Activated T-cell treated with anti-CD3 and anti-CD28 coated beads for 1 hour (primary cell): Measurements from ENCODE around the gene IGF1.

ENCODE experiments used
- DNase-seq: peaks from one replicate; pipeline ENCODE4 v3.0.0-alpha.2; 2020; ENCODE audit warnings: low read depth

Gene IGF1

GRCh38 chr12:102426599-102427542 is 53.5 kb downstream of the IGF1 start:
- DNase-seq = no peak

DNA sequence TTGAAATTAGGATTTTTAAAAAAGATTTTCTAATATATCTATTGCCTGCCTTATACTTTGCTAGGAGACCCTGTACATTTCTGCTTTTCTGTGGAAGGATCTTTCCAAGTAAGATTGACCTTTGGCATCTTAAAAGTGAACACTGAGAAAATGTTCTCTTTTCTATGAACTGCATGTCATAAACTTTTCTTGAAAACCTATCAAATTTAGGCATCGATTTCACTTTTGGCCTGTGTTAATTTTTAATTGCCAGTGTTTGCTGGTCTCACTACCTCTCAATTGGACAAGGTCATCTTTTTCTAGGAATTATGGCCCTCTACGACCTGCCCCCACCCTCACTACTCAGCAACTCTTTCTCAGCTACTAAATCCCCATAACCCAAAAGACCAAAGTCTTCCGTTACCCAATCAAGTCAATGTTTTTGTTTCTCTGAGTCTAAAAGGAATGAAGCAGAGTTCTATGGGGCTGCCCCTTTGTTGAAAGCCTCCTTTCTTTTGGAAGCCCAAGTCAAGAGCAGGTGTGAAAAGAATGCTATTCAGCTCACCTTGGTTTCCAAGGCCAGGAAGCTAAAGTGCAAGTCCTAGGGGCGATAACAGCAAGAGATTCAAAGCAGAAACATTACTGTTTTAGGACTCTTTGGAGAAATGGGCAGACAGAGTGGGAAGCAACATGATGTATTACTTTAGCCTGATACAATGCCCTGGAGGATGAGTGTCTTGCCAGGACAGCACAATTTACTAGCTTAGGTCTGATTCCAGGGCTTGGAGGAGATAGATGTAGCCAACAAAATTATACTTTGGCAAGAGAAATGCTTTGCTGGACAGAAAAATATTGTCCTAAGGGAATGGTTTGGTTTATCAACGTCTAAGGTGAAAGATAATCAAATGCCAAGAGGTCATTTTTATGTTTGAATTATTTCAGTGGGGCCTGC is 55.0 kb downstream of the IGF1 start:
- no peak for DNase-seq

DNA sequence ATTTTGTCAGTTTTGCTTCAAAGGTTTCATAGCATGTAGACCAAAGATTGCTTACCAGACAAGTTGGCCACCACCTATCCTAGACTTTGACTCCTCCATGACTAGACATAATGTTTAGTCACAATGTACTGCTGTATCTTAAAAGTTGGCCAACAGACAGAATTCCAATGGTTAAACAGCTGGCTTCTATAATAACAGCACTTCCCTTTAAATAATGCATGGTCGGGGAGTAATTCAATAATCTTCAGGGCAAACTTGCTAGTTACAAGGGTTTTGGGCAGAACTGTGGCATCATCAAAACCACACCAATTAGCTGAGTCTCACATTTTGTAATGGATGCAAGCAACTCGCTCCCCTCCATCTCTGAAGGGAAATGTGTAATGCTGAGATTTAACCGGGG is 56.9 kb downstream of the IGF1 start:
- DNase-seq = no peak

DNA sequence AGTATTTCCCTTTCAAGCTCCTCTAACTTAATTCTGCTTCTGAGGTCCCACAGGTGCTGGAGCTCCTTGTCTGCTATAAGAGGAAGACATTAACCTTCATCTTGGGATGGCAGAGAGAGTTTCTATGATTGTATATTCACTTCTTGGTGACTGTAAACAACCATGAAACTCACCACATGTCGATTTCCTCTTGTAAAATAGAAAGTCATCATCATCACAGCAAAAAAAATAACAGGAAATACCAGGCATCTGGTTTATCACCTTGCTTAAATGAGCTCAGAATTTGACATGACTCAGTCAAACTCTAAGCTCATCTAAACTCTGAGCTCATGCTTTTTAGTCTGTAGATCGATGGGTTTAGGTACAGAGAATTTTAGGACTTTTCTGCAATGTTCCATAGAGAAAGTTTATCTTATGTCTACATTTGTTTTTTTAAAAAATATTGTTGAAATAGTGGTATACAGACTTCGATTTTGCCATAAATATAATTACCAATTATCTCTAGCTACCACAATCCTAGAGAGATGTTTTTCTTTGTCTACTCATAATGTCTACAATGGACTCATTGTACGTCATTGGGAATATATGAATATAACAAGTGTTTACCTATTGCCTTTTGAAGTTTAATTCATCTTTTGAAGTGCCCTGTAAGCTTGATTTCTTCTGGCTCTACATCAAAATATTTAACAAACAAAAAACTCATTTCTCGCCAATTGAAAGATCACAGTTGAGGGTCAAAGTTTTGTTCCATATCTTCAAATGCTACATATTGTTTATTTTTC is 58.4 kb downstream of the IGF1 start:
- no peak for DNase-seq

DNA sequence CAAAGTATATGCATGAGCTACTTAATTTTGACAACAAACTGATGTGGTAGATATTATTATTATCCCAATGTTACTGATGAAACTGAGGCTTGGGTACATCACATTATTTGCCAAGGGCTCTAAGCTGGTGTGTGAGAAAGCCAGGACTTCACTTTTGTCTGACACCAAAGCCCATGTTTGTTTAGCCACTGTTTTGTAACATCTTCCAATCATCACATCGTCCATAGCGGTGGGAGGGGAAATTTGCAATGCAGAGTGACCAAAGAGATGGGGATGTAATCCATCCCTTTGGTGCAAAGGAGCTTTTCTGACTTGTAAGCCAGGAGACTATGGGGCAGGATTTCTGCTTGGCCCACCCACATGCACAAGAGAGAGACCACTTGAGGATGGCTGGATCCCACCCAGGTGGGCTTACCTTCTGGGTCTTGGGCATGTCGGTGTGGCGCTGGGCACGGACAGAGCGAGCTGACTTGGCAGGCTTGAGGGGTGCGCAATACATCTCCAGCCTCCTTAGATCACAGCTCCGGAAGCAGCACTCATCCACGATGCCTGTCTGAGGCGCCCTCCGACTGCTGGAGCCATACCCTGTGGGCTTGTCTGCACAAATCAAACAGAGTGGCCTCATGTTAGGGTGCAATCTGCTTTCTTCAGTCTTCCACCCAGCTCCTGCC is 61.1 kb downstream of the IGF1 start:
- DNase-seq = no peak

DNA sequence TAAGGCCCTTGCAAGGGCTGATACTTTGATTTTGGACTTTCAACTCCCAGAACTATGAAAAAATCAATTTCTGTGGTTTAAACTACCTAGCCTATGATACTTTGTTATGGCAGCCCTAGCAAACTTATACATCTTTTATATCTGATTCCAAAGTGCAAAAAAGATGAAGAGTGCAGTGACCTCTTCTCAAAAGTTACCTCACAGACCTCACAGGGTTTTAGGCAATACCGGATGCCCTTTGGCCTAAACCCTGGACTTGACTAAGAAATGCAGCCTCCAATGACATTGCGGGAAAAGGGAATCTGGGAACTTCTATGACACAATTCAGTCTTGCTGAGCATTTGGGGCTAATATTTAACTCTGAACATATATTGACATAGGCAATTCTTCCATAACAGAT is 63.3 kb downstream of the IGF1 start:
- DNase-seq = no peak

DNA sequence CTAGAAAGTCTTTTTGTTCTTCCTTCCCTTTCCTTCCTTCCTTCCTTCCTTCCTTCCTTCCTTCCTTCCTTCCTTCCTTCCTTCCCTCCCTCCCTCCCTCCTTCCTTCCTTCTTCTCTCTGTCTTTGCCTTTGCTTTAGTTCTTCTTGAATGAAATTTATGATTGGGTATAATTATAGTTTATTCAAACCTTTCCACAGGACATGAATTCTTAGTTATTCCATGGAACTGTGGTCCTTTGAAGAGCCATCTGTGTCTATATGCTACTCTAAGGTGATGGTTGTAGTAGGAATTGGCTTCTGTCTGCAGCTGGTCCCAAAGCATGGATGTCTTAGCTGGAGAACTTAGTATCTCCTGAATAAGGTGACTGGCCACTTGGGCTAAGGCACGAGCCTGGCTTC is 64.8 kb downstream of the IGF1 start:
- no peak for DNase-seq

GRCh38 chr12:102413396-102413795 is 67.0 kb downstream of the IGF1 start:
- DNase-seq = no peak

GRCh38 chr12:102410511-102410910 is 69.9 kb downstream of the IGF1 start:
- DNase-seq = no peak

- no peak for DNase-seq
Measured at GRCh38 chr12:102408487-102409297, 71.7 kb downstream of the IGF1 start.

GRCh38 chr12:102407776-102408486 is 72.4 kb downstream of the IGF1 start:
- no peak for DNase-seq

DNA sequence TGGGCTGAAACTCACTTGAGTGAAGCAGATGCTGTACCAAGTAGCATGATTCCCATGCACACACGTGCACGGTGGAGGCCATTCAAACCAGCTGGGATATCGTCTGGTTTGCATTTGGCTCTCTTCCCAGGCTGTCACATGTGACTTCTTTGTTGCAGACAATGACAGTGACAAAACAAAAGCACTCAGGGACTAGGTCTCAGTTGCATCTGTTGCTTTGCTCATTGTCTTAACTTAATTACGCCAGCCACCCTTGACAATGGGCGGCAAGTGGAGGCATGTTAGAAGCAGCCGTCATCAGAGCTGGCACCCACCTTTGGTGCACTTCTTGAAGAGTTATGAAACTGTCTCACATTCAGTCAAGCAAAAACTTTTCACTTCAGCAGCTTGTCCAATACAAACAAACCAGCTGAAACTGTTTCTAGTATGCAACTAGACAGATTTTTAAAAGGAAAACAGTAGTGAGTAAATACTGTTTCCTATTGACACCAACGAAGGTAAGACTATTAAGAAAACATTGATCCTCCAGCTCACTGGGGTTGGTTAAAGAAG is 74.3 kb downstream of the IGF1 start:
- no peak for DNase-seq

DNA sequence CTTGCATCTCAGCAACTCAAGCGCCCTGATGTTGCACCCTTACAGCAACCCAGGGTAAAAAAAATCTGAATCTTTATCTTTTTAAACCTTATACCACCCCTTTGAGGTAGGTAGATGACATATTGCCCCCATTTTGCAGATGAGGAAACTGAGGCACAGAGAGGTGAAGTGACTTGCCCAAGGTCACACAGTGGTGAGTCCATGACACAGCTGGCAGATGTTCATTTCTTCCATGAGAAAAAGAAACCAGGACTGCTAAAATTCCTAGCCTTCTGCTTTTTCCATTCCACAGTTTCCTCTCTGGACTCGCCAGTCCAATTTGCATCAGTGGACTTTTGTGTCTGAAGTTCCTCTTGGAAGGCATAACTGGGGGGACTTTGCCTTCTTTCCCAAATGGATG is 79.3 kb downstream of the IGF1 start:
- no peak for DNase-seq

DNA sequence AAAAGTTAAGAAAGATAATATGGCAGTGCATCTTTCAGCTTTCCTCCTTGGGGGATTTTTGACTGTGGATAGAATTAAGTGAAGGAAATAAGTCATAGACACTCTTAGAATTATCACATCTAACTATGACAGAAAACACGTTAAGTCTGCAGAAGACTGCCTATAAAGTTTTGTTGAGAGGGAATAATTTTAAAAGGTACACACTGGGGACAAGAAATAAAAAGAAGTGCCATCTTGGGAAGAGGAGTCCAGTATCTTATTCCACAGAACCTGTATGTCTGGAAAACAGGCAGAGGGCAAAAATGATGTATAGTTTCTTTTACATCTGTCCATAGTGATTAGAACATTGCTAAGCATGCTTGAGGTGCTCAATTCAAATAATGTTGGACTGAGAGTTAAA is 80.7 kb downstream of the IGF1 start:
- DNase-seq = no peak

DNA sequence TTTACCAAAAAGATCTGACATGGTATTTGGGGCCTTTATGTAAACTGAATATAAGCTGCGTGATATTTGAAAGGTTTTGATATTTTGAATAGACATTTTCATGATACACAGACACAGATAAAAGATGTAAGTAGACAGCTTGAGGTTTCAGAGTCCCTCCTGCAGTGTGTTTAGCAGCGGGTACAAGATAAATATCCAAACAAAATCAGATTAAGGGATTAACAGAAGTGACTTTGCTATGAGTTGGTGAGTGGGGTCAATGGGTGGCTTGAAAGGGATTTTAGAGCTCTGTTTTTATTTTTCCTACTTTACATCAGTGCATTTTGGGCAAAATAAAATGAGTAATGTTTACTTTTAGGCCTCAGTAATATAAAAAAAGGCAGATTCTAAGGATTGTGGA is 84.1 kb downstream of the IGF1 start:
- no peak for DNase-seq

DNA sequence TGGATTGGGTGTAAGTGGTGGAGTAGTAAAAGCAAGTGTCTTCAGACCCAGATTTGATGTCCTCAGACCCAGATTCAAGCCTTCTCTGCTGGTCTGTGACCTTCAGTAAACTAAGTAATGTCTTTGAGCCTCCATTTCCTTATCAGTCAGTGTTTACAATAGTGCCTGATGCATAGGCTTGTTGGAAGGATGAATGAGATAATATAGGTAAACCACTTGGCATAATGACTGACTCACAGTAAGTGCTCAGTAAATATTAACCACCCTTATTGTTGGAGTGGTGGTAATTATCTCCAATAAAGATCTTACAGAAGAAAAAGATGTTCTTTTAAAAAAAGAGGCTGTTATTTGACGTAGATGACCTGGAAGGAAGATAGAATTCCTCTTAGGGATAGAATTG is 86.2 kb downstream of the IGF1 start:
- DNase-seq = no peak

DNA sequence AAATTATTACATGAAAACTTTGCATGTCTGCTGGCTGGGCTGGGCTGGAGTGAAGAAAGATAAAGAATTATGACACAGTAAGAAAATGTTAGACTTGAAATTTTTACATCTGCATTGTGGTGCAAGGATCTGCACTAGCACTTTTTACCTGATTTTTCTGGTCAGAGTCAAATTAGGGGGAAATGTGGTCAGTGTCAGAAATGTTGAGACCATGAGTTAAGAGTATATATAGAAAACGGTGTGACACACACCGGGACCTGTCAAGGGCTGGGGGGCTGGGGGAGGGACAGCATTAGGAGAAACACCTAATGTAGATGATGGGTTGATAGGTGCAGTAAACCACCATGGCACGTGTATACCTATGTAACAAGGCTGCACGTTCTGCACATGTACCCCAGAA is 90.3 kb downstream of the IGF1 start:
- DNase-seq = no peak

- DNase-seq = no peak
Measured at GRCh38 chr12:102388469-102388868, 91.9 kb downstream of the IGF1 start.

DNA sequence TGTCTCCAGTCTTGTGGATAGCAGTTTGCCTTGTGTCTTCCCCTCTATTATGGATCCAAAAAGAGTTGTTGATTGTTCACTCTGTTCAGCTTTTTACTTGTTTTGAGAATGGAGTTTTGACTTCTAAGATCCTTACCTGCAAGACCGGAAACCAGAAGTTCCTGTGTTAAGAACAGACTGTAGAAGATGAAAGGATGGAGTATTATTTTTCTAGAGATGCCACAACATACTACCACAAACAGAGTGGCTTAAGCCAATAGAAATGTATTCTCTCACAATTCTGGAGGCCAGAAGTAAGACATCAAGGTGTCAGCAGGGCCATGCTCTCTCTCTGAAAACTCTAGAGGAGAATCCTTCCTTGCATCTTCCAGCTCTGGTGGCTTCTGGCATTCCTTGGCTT is 95.0 kb downstream of the IGF1 start:
- DNase-seq = no peak
